Measurements from ENCODE around the gene PRR20G.

Gene PRR20G

GRCh38 chr3:127255516-127255915 is 32.3 kb downstream of the PRR20G start:
- no peak overlapping the region for H3K27ac ChIP-seq
- no peaks in the 10 kb centered on the region for H3K36me3 ChIP-seq
- no peaks in the 10 kb centered on the region for H3K9me3 ChIP-seq
- H3K4me1 ChIP-seq (ENCODE audit: control insufficient read depth in 1 of 2, insufficient read depth in 1 of 2, low read depth in 1 of 2, low read length in 1 of 2): no peaks in the 10 kb centered on the region
- TF ChIP-seq, protein P1, sequence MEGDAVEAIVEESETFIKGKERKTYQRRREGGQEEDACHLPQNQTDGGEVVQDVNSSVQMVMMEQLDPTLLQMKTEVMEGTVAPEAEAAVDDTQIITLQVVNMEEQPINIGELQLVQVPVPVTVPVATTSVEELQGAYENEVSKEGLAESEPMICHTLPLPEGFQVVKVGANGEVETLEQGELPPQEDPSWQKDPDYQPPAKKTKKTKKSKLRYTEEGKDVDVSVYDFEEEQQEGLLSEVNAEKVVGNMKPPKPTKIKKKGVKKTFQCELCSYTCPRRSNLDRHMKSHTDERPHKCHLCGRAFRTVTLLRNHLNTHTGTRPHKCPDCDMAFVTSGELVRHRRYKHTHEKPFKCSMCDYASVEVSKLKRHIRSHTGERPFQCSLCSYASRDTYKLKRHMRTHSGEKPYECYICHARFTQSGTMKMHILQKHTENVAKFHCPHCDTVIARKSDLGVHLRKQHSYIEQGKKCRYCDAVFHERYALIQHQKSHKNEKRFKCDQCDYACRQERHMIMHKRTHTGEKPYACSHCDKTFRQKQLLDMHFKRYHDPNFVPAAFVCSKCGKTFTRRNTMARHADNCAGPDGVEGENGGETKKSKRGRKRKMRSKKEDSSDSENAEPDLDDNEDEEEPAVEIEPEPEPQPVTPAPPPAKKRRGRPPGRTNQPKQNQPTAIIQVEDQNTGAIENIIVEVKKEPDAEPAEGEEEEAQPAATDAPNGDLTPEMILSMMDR (IDR thresholded peaks at IDR 0.05): no peak
- H3K4me3 ChIP-seq (ENCODE audit: low read depth in 1 of 2, low read length in 1 of 2): no peak overlapping the region
- no peaks in the 10 kb centered on the region for H3K27me3 ChIP-seq

GRCh38 chr3:127254730-127255129 is 33.1 kb downstream of the PRR20G start:
- no peak overlapping the region for H3K27ac ChIP-seq
- H3K4me1 ChIP-seq (ENCODE audit: control insufficient read depth in 1 of 2, insufficient read depth in 1 of 2, low read depth in 1 of 2, low read length in 1 of 2): no peaks in the 10 kb centered on the region
- H3K36me3 ChIP-seq: no peaks in the 10 kb centered on the region
- no peaks in the 10 kb centered on the region for H3K27me3 ChIP-seq
- H3K9me3 ChIP-seq: no peaks in the 10 kb centered on the region
- TF ChIP-seq, protein P1 (IDR thresholded peaks at IDR 0.05): no peak
- no peak overlapping the region for H3K4me3 ChIP-seq (ENCODE audit: low read depth in 1 of 2, low read length in 1 of 2)

DNA sequence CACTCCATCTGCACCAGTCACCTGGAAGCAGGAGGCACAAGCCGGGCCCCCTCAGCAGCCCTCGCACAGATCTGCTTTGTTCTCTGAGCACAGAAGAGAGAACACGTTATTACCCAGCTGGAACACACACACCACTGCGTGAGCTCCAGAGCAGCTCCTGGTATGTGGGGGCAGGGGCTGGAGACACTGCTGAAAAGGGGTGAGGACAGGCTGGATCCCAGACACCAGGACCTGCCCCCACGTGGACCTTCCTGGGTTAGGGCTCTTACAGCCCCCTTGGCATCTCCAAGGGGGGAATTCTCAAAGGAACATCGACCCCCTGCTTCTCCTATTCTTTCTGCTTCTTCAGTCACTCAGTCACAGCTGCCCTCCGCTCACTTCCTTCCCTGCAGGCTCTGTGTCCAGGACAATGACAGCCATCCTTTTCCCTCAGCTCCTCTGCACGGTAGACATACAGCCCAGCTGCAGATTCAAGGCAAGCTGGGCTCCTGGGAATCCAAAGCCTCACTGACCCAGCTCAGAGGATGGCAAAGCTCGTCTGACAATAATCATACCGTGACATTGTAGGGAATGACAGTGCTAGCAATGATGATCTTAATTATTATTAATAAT is 33.7 kb downstream of the PRR20G start:
- Histone ChIP-seq H3K9me3 (no peaks in the 10 kb centered on the region), H3K36me3 (no peaks in the 10 kb centered on the region), H3K4me3 (ENCODE audit: low read depth in 1 of 2, low read length in 1 of 2) (no peak overlapping the region), H3K27me3 (no peaks in the 10 kb centered on the region), H3K27ac (no peak overlapping the region), H3K4me1 (ENCODE audit: control insufficient read depth in 1 of 2, insufficient read depth in 1 of 2, low read depth in 1 of 2, low read length in 1 of 2) (no peaks in the 10 kb centered on the region)
- TF ChIP-seq, protein P1 (IDR thresholded peaks at IDR 0.05): no peak

DNA sequence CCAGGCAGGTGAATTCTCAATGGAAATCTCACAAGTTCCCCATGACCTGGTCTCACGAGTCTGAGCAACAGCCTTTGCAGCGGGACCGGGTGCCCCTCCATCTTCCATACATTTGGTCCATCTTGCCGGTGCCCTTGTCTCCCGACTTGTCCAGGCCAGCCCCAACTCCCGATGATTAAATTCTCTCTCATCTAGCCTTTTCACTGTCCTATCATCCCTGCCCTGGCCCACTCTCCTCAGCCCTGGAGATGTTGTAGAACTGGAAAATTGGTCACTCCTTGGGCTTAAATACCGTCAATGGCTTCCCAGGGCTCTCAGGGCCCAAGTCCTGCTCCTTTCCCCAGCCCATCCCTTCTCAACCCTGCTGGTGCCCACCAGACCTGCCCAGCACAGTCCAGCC is 34.4 kb downstream of the PRR20G start:
- Histone ChIP-seq H3K4me3 (ENCODE audit: low read depth in 1 of 2, low read length in 1 of 2) (no peak overlapping the region), H3K36me3 (no peaks in the 10 kb centered on the region), H3K27ac (no peak overlapping the region), H3K4me1 (ENCODE audit: control insufficient read depth in 1 of 2, insufficient read depth in 1 of 2, low read depth in 1 of 2, low read length in 1 of 2) (no peaks in the 10 kb centered on the region), H3K27me3 (no peaks in the 10 kb centered on the region), H3K9me3 (no peaks in the 10 kb centered on the region)
- TF ChIP-seq, protein P1 (IDR thresholded peaks at IDR 0.05): no peak

DNA sequence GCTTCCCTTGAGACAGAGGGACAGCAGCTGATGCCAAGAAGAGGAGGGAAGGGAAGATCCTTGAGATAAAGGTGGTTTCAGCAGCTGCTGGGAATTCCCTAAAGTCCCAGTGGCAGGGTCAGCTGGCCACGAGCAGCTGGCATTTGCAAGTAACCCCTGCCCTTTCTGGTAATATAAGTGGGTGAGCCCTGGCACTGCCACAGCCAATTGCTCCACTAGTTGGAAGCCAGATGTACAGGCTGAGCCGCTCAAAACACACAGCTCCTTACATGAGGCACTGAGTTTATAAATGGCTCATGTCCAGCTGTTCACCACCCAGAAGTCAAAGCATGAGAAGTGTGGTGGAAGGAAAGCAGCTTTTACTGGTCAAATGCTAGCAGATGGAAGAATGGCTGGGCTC is 35.4 kb downstream of the PRR20G start:
- Histone ChIP-seq H3K27me3 (no peaks in the 10 kb centered on the region), H3K4me1 (ENCODE audit: control insufficient read depth in 1 of 2, insufficient read depth in 1 of 2, low read depth in 1 of 2, low read length in 1 of 2) (no peaks in the 10 kb centered on the region), H3K9me3 (peaks cover 4% of the 10 kb centered on the region), H3K36me3 (no peaks in the 10 kb centered on the region), H3K4me3 (ENCODE audit: low read depth in 1 of 2, low read length in 1 of 2) (no peak overlapping the region), H3K27ac (no peak overlapping the region)
- TF ChIP-seq, protein P1 (IDR thresholded peaks at IDR 0.05): no peak

Measured in neutrophil (primary cell).